Hepatocyte (in vitro differentiated cells): Measurements from ENCODE around the gene AGBL5.

Experiments
- EZH2 ChIP-seq: fragments of 200-600 bp; sonication (generic); IDR thresholded peaks from 2 replicates; pipeline ENCODE4 v1.6.1; 2016; ENCODE audit warnings: antibody characterized with exemption, mild to moderate bottlenecking, borderline replicate concordance
- EZH2phosphoT487 ChIP-seq: fragments of 200-600 bp; sonication (generic); IDR thresholded peaks from one replicate; pipeline ENCODE4 v1.6.1; 2018; ENCODE audit warnings: antibody characterized with exemption, mild to moderate bottlenecking, low read depth, moderate library complexity; ENCODE audit not compliant: unreplicated experiment, severe bottlenecking
- TF ChIP-seq, protein P1 (sequence below): fragments of 200-600 bp; sonication (generic); IDR thresholded peaks from 2 replicates; pipeline ENCODE4 v1.5.1; 2016; ENCODE audit warnings: antibody characterized with exemption, mild to moderate bottlenecking; ENCODE audit not compliant: poor library complexity

DNA sequence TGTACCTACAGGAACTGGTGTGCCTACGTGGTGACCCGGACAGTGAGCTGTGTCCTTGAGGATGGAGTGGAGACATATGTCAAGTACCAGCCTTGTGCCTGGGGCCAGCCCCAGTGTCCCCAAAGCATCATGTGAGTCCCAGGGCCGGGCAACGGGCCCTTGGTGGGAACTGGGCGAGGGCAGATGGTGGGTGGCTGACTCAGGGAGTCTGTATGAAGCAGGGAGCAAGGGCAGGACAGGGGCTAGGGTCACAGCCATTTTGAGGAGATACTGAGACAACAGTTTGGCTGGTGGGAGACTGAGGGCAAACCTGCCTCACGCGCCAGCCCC, 28.6 kb downstream of the AGBL5 start:
- TF ChIP-seq, protein P1, sequence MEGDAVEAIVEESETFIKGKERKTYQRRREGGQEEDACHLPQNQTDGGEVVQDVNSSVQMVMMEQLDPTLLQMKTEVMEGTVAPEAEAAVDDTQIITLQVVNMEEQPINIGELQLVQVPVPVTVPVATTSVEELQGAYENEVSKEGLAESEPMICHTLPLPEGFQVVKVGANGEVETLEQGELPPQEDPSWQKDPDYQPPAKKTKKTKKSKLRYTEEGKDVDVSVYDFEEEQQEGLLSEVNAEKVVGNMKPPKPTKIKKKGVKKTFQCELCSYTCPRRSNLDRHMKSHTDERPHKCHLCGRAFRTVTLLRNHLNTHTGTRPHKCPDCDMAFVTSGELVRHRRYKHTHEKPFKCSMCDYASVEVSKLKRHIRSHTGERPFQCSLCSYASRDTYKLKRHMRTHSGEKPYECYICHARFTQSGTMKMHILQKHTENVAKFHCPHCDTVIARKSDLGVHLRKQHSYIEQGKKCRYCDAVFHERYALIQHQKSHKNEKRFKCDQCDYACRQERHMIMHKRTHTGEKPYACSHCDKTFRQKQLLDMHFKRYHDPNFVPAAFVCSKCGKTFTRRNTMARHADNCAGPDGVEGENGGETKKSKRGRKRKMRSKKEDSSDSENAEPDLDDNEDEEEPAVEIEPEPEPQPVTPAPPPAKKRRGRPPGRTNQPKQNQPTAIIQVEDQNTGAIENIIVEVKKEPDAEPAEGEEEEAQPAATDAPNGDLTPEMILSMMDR: no peak
- no peak for TF ChIP-seq EZH2
- no peak for TF ChIP-seq EZH2phosphoT487
